Choroid plexus epithelial cell (primary cell): ENCODE data around the gene AEBP1.
A peak's percentile ranks its signal among the peaks of the same experiment; 100 is the strongest.

Experiments used
- DNase-seq: peaks from one replicate; pipeline ENCODE4 v3.0.0-alpha.2; 2010; ENCODE audit warnings: low read depth
- H3K4me3 ChIP-seq: 2 replicates; pipeline ENCODE4 v1.5.1; 2011; ENCODE audit warnings: low read depth, mild to moderate bottlenecking, control low read depth, low read length, moderate library complexity
- TF ChIP-seq, protein P1 (sequence below): conservative IDR thresholded peaks from 2 replicates; pipeline ENCODE4 v1.5.1; 2011; ENCODE audit warnings: low read depth, mild to moderate bottlenecking, control low read depth, inconsistent platforms, low read length, moderate library complexity

Gene AEBP1

GRCh38 chr7:44116789-44117666 lies 12.9 kb downstream of the AEBP1 start:
- TF ChIP-seq, protein P1, sequence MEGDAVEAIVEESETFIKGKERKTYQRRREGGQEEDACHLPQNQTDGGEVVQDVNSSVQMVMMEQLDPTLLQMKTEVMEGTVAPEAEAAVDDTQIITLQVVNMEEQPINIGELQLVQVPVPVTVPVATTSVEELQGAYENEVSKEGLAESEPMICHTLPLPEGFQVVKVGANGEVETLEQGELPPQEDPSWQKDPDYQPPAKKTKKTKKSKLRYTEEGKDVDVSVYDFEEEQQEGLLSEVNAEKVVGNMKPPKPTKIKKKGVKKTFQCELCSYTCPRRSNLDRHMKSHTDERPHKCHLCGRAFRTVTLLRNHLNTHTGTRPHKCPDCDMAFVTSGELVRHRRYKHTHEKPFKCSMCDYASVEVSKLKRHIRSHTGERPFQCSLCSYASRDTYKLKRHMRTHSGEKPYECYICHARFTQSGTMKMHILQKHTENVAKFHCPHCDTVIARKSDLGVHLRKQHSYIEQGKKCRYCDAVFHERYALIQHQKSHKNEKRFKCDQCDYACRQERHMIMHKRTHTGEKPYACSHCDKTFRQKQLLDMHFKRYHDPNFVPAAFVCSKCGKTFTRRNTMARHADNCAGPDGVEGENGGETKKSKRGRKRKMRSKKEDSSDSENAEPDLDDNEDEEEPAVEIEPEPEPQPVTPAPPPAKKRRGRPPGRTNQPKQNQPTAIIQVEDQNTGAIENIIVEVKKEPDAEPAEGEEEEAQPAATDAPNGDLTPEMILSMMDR, result no peak
- H3K4me3 ChIP-seq, result no peak overlapping the region
- no peak for DNase-seq

DNA sequence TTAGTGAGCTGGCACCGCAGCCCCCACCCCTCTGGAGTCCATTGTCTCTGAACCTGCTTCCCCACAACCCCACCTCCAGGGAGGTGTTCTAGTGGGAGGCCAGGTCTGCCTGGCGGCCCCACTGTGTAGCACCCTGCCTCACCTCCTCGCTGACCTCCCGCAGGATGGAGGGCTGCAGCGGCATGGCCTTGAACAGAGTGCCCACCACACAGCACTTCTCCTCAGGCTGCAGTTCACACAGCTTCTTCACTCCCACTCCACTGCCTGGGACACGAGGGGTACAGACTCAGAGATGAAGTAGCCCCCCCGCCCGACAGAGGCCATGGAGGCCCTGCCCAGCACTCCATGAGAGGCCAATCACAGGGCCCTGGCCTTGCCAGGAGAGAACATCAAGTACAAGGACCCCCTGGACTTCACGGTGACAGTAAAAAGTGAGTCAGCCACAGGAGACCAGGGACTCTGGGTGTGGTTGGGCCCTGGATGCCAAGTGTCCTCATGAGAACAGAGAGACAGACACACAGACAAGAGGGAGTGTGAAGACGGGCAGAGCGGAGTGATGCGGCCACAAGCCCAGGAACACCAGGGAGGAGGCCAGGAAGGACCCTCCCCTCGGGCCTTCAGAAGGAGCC lies 13.8 kb downstream of the AEBP1 start:
- TF ChIP-seq, protein P1, result no peak
- H3K4me3 ChIP-seq, result no peak overlapping the region
- DNase-seq, result no peak

DNA sequence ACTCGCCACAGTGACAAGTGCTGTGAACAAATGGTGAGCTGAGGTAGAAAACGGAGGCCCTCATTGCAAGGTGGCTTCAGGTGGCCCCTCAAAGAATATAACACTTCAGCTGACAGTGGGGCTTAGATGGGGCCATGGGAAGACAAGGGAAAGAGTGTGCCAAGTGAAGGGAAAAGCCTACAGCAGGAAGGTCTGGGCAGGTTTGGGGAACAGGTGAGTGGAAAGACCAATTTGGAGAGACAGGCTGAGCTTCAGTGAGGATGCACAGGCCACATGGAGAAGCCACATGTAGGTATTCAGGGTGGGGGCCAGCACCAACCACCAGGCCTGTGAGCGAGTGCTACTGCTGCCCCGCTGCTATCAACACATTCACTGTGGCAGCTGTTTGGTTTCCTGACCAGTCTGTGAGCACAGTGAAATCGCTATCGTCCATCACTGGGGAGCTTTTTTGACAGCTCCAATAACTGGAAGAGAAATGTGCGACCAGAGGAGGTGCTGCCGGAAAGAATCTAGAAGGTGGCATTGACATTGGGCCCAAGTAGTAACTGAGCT lies 15.8 kb downstream of the AEBP1 start:
- TF ChIP-seq, protein P1, result no peak
- no peak overlapping the region for H3K4me3 ChIP-seq
- DNase-seq, result no peak

DNA sequence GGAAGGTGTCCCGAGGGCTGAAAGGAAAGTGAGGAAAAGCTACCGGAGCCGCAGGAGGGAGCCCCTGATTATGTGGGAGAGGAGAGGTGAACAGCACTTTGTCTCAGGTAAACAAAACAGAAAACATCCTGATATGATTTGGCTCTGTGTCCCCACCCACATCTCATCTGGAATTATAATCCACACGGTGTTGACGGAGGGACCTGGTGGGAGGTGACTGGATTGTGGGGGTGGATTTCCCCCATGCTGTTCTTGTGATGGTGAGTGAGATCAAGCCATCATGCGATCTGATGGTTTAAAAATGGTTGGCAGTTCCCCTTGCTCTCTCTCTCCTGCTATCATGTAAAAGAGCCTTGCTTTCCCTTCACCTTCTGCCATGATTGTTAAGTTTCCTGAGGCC lies 16.2 kb downstream of the AEBP1 start:
- no peak overlapping the region for H3K4me3 ChIP-seq
- no peak for DNase-seq
- TF ChIP-seq, protein P1, result no peak

- no peak overlapping the region for H3K4me3 ChIP-seq
Observed at GRCh38 chr7:44121761-44122420, 17.7 kb downstream of the AEBP1 start.

GRCh38 chr7:44122529-44122928 lies 18.4 kb downstream of the AEBP1 start:
- peak overlapping the region; percentile 85 for H3K4me3 ChIP-seq
- TF ChIP-seq, protein P1, result no peak

More at GRCh38 chr7:44121761-44122420, 17.7 kb downstream of the AEBP1 start:
- TF ChIP-seq, protein P1, result no peak
- DNase-seq, result no peak

More at GRCh38 chr7:44122529-44122928, 18.4 kb downstream of the AEBP1 start:
- no peak for DNase-seq
